OCI-LY3 (cell line): ENCODE data around the gene TENT4B.
A peak's percentile ranks its signal among the peaks of the same experiment; 100 is the strongest.

Experiments used
- H2AFZ ChIP-seq: fragments of 200-600, 300-600 bp; shearing (Covaris generic); 2 replicates; pipeline ENCODE4 v1.6.0; 2014; ENCODE audit warnings: antibody characterized with exemption, low read depth, low read length
- H3K27ac ChIP-seq: fragments of 200-600, 300-600 bp; sonication (generic); 2 replicates; pipeline ENCODE4 v1.5.1; 2014; ENCODE audit warnings: mild to moderate bottlenecking, low read length, moderate library complexity, mixed read lengths
- H3K27me3 ChIP-seq: fragments of 200-600, 300-600 bp; sonication (generic); 2 replicates; pipeline ENCODE4 v1.6.1; 2014; ENCODE audit warnings: low read depth, low read length, mixed read lengths
- H3K36me3 ChIP-seq: fragments of 200-600, 300-600 bp; sonication (generic); replicated peaks from 2 replicates; pipeline ENCODE3; 2014; ENCODE audit warnings: low read depth, low read length, mixed read lengths
- H3K4me1 ChIP-seq: fragments of 300-600, 200-600 bp; sonication (generic); 2 replicates; pipeline ENCODE4 v1.6.1; 2014; ENCODE audit warnings: low read length, mixed read lengths
- H3K4me2 ChIP-seq: fragments of 200-600, 300-600 bp; sonication (generic); 2 replicates; pipeline ENCODE4 v1.6.1; 2014; ENCODE audit warnings: low read length, mixed read lengths
- H3K4me3 ChIP-seq: fragments of 300-600, 200-600 bp; sonication (generic); 2 replicates; pipeline ENCODE4 v1.5.1; 2014; ENCODE audit warnings: antibody characterized with exemption, mild to moderate bottlenecking, low read length, moderate library complexity
- H3K79me2 ChIP-seq: fragments of 300-600, 200-600 bp; shearing (Covaris generic); 2 replicates; pipeline ENCODE4 v1.6.1; 2014; ENCODE audit warnings: mild to moderate bottlenecking, low read length, mixed read lengths
- H3K9ac ChIP-seq: fragments of 300-600, 200-600 bp; shearing (Covaris generic); 2 replicates; pipeline ENCODE4 v1.6.0; 2014; ENCODE audit warnings: mild to moderate bottlenecking, low read length, moderate library complexity
- H3K9me3 ChIP-seq: fragments of 200-600, 300-600 bp; shearing (Covaris generic); 2 replicates; pipeline ENCODE4 v1.6.1; 2014; ENCODE audit warnings: low read length, mixed read lengths; ENCODE audit not compliant: insufficient read depth
- H4K20me1 ChIP-seq: fragments of 200-600, 300-600 bp; sonication (generic); 2 replicates; pipeline ENCODE4 v1.6.1; 2016; ENCODE audit warnings: low read length, mixed read lengths; ENCODE audit not compliant: insufficient read depth
- EZH2phosphoT487 ChIP-seq: fragments of 200-600 bp; shearing (Covaris generic); IDR thresholded peaks from 2 replicates; pipeline ENCODE4 v1.6.1; 2018; ENCODE audit warnings: antibody characterized with exemption, mixed run types, low read depth
- TF ChIP-seq, protein P1 (sequence below): fragments of 200-600, 300-600 bp; sonication (generic); IDR thresholded peaks from 2 replicates; pipeline ENCODE4 v1.5.1; 2014; ENCODE audit warnings: antibody characterized with exemption, low read length, low read depth

The TENT4B gene

DNA sequence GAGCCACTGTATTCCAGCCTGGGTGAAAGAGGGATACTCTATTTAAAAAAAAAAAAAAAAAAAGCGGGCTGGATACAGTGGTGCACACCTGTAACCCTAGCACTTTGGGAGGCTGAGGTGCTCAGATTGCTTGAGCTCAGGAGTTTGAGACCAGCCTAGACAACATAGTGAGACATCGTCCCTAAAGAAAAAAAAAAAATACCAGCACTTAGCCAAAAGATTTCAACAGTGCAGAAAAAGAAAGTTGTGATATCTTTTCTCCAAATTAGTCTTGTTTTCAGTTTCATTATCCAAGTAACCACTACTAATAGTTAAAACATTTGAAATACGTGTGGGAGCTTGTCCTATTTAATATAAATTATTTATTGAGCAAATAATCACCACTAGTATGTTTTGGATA, 48.7 kb downstream of the TENT4B start:
- no peak overlapping the region for H3K9ac ChIP-seq
- no peak overlapping the region for H2AFZ ChIP-seq
- H3K4me2 ChIP-seq = peak overlapping the region; percentile 8; the same call in 1 of the 2 replicates
- no peaks in the 10 kb centered on the region for H3K27me3 ChIP-seq
- 0 out of 2 replicates have a peak, but pooled peaks cover 3% of the 10 kb centered on the region for H3K9me3 ChIP-seq
- H3K36me3 ChIP-seq = peaks cover 6% of the 10 kb centered on the region
- no peak overlapping the region for H3K27ac ChIP-seq
- H3K4me3 ChIP-seq = no peak overlapping the region
- TF ChIP-seq, protein P1, sequence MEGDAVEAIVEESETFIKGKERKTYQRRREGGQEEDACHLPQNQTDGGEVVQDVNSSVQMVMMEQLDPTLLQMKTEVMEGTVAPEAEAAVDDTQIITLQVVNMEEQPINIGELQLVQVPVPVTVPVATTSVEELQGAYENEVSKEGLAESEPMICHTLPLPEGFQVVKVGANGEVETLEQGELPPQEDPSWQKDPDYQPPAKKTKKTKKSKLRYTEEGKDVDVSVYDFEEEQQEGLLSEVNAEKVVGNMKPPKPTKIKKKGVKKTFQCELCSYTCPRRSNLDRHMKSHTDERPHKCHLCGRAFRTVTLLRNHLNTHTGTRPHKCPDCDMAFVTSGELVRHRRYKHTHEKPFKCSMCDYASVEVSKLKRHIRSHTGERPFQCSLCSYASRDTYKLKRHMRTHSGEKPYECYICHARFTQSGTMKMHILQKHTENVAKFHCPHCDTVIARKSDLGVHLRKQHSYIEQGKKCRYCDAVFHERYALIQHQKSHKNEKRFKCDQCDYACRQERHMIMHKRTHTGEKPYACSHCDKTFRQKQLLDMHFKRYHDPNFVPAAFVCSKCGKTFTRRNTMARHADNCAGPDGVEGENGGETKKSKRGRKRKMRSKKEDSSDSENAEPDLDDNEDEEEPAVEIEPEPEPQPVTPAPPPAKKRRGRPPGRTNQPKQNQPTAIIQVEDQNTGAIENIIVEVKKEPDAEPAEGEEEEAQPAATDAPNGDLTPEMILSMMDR = no peak
- no peak for TF ChIP-seq EZH2phosphoT487
- peaks cover 46% of the 10 kb centered on the region for H3K79me2 ChIP-seq
- peaks cover 18% of the 10 kb centered on the region for H3K4me1 ChIP-seq
- H4K20me1 ChIP-seq = peaks cover 14% of the 10 kb centered on the region

DNA sequence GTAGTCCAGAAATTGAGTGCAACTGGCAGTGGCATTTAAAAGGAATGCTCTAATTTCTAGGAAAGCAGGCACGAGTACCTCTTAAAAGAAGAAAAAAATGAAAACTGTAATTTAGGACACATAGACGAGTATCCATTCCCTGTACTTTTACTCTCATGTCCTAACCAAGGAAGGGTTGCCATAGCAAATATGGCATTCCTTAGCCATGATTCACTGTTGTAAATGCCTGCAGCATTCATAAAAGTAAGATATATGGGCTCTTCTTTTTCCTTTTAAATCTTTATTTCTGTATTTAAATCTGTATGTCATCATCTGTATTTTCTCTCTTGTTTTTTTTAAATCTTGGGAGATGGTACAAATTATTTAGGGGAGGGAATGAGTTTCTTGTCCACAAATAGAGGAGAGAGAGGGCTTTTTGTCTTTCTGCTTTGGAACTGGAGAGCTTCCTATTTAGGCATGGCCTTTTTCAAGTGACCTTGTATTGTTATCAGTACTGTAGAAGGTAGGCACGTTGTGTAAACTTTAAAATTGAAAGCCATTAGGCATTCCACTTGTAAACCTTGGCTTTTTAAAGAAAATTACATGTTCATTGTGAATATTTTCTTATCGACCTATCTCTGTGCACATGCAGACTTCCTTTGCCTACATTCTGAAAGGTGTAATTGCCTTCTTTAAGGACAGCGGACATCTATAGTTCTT, 50.0 kb downstream of the TENT4B start:
- Histone ChIP-seq H3K4me2 (no peak overlapping the region), H3K4me3 (no peak overlapping the region), H3K36me3 (no peaks in the 10 kb centered on the region), H3K9me3 (no peaks in the 10 kb centered on the region), H2AFZ (no peak overlapping the region), H3K4me1 (peaks cover 15% of the 10 kb centered on the region), H3K9ac (no peak overlapping the region), H3K79me2 (peaks cover 47% of the 10 kb centered on the region), H3K27ac (no peak overlapping the region), H4K20me1 (peaks cover 14% of the 10 kb centered on the region), H3K27me3 (no peaks in the 10 kb centered on the region)
- no peak for TF ChIP-seq EZH2phosphoT487
- TF ChIP-seq, protein P1 = no peak

DNA sequence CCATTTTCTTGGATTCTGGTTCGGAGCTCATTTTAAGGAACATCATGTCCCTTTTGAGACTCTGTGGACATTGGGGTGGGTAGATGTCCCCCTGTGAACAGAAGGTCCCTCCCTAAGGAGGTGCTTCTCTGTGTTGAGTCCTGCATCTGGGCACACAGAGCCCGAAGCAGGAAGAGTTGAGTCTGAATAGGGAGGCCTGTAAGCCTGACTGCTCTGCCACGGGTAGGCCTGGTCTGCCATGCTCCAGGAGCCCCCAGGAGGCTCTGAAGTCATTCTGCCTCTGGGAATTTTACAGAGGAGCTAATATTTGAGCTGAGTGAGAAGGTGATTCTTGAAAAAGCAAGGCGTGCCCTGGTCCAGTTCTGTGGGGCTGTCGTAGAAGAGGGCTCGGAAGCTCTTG, 50.6 kb downstream of the TENT4B start:
- Histone ChIP-seq H3K27me3 (no peaks in the 10 kb centered on the region), H3K9ac (no peak overlapping the region), H3K36me3 (no peaks in the 10 kb centered on the region), H3K79me2 (peaks cover 52% of the 10 kb centered on the region), H3K9me3 (no peaks in the 10 kb centered on the region), H3K27ac (no peak overlapping the region), H3K4me2 (no peak overlapping the region), H4K20me1 (peaks cover 14% of the 10 kb centered on the region), H3K4me1 (peaks cover 20% of the 10 kb centered on the region), H2AFZ (no peak overlapping the region), H3K4me3 (no peak overlapping the region)
- TF ChIP-seq EZH2phosphoT487 = no peak

DNA sequence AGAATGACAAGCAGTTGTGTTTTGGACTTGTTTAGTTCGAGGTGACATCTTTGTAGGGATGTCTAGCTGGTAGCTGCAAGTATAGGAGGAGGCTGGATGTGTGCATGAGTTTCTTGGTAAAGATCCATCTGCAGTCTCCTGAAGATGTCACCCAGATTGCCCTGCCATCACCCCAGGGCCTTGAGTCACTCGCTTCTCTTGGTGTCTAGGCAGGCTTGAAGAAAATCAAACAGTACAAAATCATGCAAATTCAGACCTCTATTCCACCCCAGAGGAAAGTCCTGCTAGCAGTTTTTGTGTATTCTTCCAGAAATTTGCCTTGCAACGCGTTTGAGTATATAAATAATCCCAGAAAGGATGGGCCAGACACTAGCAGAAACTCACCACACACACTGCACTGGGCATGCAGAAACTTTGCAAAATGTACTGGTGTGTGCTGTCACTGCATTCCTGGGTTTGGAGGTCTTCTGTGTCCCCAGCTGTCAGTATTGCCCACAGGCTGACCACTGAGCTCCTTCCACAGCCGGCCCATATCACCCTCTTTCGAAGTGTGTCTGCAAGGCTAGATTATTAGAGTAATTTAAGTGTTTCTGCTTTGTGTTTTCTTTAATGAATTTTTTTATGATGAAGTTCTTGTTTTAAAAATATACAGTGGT, 51.5 kb downstream of the TENT4B start:
- H3K4me2 ChIP-seq = no peak overlapping the region
- H3K9me3 ChIP-seq = no peaks in the 10 kb centered on the region
- TF ChIP-seq, protein P1 = no peak
- TF ChIP-seq EZH2phosphoT487 = no peak
- no peaks in the 10 kb centered on the region for H3K36me3 ChIP-seq
- no peaks in the 10 kb centered on the region for H3K27me3 ChIP-seq
- H2AFZ ChIP-seq = no peak overlapping the region
- no peak overlapping the region for H3K27ac ChIP-seq
- no peak overlapping the region for H3K4me3 ChIP-seq
- H3K79me2 ChIP-seq = peaks cover 50% of the 10 kb centered on the region
- peaks cover 29% of the 10 kb centered on the region for H3K4me1 ChIP-seq
- H3K9ac ChIP-seq = no peak overlapping the region
- peaks cover 21% of the 10 kb centered on the region for H4K20me1 ChIP-seq
